NCI-H446 treated with DMSO at 0.1 percent for 48 hours (cell line): Measurements from ENCODE around the gene TMEM59.
"Not testable (repeated sequence)": the region's sequence is repeated elsewhere in the genome, so short reads cannot be mapped to it uniquely, and the experiment has no call there.

Source experiments
- DNase-seq: peaks from one replicate; lab custom pipeline; 2025; lab: John Stamatoyannopoulos, UW

Gene TMEM59

GRCh38 chr1:54012008-54012325 lies 41.0 kb downstream of the TMEM59 start:
- DNase-seq: no peak

GRCh38 chr1:54011316-54012007 lies 41.5 kb downstream of the TMEM59 start:
- DNase-seq: no peak

GRCh38 chr1:54010415-54011117 lies 42.4 kb downstream of the TMEM59 start:
- DNase-seq: no peak

GRCh38 chr1:54009406-54009805 lies 43.6 kb downstream of the TMEM59 start:
- no peak for DNase-seq

- no peak for DNase-seq
These were observed 44.1 kb downstream of the TMEM59 start for GRCh38 chr1:54008876-54009275.

- no peak for DNase-seq
These were observed 45.4 kb downstream of the TMEM59 start for GRCh38 chr1:54007613-54008012.

GRCh38 chr1:54006508-54006907 lies 46.5 kb downstream of the TMEM59 start:
- DNase-seq: no peak

GRCh38 chr1:54004481-54005049 lies 48.4 kb downstream of the TMEM59 start:
- DNase-seq: no peak

- DNase-seq: not testable (repeated sequence)
These were observed 49.1 kb downstream of the TMEM59 start for GRCh38 chr1:54003750-54004480.

GRCh38 chr1:54003249-54003646 lies 49.8 kb downstream of the TMEM59 start:
- DNase-seq: no peak

- no peak for DNase-seq
These were observed 50.3 kb downstream of the TMEM59 start for GRCh38 chr1:54002544-54003248.

GRCh38 chr1:54001591-54001990 lies 51.4 kb downstream of the TMEM59 start:
- DNase-seq: no peak

GRCh38 chr1:53999920-54000319 lies 53.1 kb downstream of the TMEM59 start:
- no peak for DNase-seq

- DNase-seq: no peak
These were observed 54.8 kb downstream of the TMEM59 start for GRCh38 chr1:53998223-53998622.

- DNase-seq: no peak
These were observed 57.3 kb downstream of the TMEM59 start for GRCh38 chr1:53995683-53996082.

- DNase-seq: not testable (repeated sequence)
These were observed 58.5 kb downstream of the TMEM59 start for GRCh38 chr1:53994516-53994915.

- DNase-seq: no peak
These were observed 60.7 kb downstream of the TMEM59 start for GRCh38 chr1:53992085-53992874.

GRCh38 chr1:53987880-53988279 lies 65.1 kb downstream of the TMEM59 start:
- DNase-seq: no peak

- no peak for DNase-seq
These were observed 66.5 kb downstream of the TMEM59 start for GRCh38 chr1:53986458-53986857.

GRCh38 chr1:53984726-53985125 lies 68.3 kb downstream of the TMEM59 start:
- no peak for DNase-seq

- DNase-seq: no peak
These were observed 70.3 kb downstream of the TMEM59 start for GRCh38 chr1:53982763-53983104.
